ENCODE data around the gene PELI1.
"Not testable (repeated sequence)": the region's sequence is repeated elsewhere in the genome, so short reads cannot be mapped to it uniquely, and the experiment has no call there.

PELI1 gene

DNA sequence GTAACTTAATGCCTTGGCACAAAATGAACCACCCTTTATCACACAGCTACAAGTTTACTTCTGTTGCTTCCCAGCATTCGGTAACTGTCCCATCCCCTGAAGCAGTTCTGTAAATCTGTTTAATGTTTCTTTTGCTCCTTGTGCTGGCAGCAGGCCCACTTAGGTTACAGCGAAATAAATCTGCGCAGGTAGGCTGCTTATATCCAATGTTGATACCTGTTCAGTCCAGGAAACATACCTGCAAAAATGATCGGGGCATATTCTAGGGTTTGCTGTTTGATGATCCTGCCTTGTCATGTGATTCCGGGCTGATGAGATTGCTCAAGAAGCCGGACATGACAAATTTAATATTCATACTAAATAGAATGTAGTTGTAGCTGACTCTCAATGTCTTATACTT, 23.3 kb downstream of the PELI1 start:
- no peak for DNase-seq

DNA sequence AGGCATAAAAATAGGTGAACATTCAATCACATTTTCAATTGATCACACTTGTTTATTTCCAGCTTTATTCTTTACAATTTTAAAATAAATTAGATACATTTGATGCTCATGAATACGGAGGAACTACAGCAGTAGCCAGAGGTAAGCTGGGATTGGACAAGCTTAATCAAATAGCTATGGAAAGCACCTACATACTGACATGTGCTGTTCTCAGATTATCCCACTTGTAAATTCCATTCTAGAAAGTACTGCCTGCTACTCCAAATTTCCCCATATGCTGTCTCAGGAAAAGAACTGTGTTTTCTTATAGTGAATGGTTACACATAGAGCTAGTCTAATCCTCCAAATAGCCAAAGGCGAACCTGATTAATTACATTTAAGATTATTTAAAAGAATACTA, 24.2 kb downstream of the PELI1 start:
- DNase-seq = no peak

DNA sequence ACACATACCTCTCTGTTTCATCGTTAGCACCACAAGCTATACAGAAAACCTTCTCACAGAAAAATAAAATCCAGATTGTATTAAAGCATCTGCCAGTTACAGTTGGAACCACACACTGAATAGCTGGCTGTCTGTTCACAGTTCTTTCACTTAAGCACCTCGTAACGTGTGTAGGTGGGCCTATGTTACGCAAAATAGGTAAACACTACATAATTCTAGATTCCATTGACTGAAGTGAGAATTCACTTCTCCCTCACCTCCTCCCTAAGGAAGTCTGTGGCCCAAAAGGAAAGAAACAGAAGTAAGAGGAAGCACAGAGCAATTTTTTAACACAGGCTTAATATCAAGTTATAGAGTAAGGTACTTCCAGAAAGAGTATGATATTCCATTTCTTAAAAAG, 24.9 kb downstream of the PELI1 start:
- DNase-seq = no peak

DNA sequence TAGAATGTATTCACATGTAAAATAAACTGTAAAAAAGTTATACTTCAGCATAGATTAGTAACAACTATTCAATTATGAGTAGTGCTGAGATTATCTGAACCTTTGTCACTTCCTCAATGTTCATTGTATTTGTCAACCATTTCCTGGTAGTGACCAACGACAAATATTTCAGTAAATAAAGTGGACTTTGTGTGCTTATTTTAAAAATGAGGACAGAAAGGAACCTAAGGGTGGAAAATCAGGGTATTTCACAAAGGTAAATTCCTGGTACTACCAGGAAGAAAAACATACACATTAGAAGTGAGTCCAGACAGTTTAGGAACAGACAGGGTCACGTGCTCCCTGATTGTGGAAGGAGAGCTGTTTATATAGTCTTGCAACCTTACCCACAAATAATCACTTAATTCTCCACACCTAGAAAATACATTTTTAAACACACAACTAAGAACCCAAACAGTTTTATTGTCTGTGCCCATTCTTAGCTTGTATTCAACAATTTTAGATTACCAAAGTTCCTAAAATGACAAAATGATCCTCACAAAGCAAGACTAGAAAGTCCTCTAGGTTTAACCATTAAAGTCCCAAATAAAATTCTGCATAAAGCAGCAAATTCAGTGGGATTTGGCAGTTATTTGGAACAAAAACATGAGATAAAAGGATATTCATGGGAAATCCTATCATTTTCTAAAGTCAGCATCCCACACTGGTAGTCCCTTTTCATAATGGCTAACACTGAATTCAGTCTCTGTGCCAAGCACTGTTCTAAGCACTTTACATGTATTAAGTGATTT, 28.2 kb downstream of the PELI1 start:
- DNase-seq = no peak

DNA sequence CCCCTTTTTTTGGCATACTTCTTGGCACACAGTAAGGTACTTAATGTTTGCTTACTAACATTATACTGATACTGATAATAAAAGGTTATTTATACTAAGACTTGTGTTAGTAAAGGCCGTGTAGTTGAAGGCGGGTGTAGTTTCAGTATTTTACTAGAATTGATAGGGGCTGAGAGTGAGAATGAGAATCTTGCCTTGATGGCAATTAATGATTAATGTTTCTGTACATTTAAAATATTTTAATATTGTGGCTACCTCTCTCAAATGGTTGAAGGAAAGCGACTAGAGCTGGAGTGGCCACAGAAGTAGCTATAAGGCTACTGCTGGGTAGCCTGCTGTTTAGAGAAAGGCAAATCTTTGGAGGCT, 29.3 kb downstream of the PELI1 start:
- no peak for DNase-seq

DNA sequence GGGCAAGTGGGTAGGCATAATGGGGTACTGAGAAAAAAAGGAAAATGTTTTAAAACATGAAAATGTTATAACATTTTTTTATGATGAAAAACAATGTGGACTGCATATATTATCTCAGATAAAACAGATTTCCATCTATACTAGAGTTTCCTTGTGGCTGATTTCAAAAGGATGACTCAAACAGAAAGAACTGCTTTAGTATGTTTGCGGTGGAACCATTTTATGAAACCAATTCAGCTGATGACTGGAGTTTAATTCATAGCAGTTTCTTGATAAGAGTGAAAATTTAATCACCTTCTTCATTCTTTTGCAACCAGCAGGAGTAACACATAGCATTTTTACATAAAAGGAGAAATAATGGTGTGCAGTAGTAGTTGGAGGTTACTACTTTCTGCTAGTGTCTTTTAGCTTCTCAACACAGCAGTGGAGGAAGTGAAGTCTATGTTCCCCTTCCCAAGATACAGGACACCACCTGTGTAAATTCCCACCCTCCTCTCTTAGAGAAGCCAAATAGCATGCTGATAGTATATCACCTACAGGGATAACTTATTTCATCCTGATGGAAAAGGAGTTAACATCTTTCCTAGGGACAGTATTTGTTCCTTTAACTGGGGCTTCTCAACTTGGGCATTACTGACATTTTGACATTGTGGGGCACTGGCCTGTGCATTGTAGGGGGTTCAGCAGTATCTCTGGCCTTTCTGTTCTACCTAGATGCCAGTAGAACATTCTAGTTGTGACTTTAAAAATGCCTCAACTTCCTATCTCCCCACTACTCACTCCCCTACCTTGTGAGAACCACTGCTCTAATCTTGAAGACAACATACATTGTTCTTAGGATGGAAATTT, 29.9 kb downstream of the PELI1 start:
- no peak for DNase-seq

DNA sequence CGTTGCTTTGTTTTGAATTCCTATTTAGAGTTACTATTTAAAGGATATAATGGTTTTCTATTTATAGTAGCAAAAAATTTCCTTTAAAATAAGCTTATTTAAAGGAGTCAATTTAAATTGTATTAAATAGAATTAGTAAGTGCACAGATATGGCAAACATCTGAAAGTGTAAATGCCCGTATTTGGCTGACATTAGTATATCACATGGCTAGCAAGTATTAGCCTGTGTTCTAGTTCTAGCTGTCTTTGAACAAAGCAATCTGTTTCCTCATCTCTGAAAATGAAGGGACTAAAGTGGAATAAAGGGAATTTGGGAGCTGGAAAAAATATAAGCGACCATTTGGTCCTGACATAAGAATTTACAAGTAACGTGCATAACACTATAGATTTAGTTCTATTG, 32.2 kb downstream of the PELI1 start:
- no peak for DNase-seq

DNA sequence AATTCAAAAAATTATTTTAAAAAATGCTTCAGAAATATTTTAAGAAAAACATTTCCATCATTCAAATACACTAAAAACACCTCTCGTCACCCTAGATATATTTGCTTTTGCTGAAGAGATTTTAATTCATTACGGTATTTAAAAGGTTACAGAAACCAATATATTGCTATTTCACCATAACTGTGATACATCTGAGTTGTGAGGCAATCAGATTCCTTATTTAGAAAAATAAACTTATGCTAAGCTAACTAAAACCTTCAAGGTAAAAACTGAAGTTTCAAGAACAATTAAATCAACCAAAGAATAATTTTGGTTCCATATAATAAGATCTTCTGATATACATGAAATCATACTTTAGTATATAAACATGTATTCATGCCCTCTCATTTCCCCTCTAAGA, 32.8 kb downstream of the PELI1 start:
- no peak for DNase-seq

DNA sequence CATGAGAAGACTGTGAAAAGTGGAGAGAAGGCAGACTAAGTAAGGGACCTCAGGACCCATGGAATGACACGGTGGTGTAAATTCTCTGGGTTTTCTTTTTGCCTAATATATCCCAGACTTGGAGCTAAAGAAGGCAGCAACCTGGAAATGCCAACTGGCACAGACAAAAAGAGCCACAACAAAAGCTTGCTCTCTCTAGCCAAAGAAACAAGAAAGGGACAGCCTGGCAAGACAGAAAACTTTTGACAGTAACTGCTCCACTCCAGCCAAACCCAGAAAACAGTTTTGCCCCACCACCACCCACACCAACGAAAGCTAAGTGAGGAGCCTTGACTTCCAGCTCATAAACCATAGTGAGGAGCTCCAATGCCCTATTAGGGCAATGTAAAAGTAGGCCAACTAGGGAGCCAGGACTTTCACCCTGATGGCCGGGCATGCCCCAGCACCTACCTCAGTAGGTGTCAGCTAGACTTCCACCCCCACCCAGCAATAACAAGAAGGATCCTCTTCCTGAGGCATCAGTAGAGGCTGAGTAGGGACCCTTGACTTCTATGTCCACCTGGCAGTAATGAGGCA, 35.5 kb downstream of the PELI1 start:
- no peak for DNase-seq

DNA sequence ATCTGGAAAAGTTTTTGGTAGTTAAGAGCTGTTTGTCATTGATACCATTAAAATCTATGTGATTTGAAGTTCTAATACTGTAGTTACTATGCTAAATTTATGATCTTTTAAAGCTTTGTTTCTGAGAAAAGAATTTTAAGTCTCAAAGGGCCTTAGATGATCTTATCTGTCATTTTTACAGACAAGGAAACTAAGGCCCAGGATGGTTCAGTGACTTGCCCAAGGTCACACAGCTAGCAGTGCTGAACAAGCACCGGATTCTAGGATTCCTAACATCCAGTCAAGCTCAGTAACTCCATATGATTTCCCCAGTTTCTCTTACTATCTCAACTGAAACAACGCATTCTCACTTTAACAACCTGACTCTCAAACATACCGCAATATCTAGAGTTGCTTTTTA, 37.7 kb downstream of the PELI1 start:
- no peak for DNase-seq

DNA sequence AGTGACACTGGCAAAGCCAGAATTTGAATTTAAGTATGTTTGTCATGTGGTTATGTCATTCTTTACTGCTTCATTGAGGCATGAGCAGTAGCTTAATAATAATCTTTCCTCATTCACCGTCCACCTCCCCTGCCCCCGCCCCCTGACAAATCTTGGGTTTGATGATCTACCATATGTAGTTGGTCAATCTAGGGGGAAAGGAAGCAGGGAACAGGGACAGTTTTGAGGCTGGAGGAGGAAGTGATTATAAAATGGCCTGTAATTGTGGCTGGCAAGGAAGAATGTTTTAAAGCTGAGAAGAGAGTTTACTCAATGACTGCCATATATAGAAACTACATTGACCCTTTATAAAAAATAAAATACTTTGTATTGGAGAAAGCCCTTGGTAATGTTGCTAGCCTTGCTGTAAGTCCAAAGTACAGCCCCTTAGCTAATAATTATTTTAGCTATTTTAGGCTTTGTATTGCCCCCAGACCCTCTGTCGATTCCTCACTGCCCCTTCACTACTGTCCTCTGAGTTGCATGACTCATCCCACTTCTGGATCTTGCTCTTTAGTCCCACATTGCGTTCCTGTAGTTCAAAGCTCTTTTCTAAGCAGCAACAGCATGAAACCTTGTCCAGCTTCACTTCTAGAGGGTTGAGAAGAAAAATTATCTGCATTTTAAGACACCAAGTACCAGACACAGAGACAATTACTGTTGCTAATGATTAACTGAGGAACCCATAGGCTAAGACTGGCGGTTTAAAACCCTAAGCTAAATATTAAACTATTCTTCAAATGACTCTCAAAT, 38.4 kb downstream of the PELI1 start:
- no peak for DNase-seq

DNA sequence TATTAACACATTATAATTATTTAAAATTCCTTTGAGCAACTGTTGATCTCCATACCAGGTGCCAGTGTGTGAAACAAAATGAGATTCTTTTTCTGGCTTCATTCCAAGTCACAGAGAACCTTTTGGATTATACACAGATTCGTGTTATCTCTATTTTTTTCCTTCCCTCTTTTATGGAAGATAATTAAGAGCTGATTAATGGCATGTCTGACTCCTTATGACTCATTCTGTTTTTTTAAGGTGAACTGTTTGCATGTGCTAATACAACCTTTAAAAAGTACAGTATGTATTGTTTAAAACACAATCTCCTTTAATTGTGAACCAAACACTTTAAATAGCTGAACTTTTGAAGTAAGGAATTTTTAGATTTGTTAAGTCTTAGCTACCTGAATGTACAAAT, 39.3 kb downstream of the PELI1 start:
- DNase-seq = no peak

DNA sequence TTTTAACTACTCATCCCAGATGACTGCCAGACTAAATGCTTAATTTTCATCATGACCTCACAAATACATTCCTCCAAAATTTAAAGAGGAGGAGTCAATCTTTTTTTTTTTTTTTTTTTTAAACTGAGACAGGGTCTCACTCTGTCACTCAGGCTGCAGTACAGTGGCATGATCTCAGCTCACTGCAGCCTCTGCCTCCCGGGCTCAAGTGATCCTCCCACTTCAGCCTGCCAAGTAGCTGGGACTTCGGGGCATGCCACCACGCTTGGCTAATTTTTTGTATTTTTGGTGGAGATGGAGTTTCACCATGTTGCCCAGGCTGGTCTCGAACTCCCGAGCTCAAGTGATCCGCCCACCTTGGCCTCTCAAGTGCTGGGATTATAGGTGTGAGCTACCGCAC, 41.5 kb downstream of the PELI1 start:
- not testable (repeated sequence) for DNase-seq

DNA sequence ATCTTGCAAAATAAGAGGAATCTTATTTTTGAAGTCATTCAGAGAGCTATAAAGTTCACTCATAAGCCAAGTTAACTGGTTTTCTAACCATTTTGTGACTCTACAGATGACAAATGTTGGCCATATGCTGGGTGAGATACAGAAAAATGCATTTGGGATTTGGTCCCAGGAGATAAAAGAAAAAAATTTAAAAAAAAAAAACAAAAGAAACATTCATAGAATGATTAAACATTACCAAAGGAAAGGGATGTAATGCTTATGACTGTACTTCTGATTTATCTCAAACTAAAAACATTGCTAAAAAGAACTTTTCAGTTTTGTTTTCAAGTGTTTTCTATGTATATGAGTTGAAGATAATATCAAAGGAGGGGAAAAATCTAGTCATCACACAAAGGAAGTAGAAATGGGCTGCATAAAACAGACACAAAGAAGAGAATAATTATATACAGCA, 43.1 kb downstream of the PELI1 start:
- no peak for DNase-seq

DNA sequence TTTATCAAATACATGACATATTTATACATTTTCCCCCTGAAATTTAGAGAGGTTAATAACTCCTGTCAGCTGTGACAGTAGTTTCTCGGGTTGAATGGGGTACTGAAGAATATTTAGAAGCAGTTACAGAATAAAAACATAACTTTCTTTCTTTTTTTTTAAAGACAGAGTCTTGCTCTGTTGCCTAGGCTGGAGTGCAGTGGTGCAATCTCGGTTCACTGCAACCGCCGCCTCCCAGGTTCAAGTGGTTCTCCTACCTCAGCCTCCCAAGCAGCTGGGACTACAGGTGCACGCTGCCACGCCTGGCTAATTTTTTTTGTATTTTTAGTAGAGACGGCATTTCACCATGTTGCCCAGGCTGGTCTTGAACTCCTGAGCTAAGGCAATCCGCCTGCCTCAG, 43.6 kb downstream of the PELI1 start:
- not testable (repeated sequence) for DNase-seq

DNA sequence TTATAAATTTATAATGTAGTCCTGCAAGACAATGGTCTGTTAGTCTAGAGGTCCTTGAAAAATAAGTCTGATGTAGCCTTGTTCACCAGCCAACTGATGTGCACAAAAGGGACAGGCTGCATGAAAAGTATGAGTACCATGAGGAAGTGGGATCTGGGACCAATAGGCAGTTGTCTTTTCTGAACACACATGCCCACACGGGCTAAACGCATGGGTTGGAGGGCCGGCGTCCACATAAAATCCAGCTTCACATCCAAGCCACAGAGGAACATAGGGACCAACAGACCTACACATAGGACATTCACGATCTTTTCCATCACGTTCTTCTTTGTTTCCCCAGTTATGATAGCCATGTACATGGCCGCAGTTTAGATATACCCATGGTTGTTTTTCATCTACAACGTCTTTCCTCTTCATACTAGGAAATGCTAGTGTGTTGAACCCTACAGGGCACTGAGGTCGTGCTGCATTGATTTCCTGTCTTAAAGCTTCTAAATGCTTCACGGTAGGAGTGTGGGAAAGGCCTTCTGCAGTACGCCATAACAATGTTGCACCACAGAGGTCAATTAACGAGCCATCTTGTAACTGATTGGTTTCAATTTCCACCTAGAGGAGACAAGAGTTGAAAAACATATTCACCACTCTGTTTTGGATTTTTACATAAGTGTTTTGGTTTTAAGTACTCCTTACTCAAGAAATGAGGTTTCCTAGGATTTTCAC, 49.4 kb downstream of the PELI1 start:
- no peak for DNase-seq

DNA sequence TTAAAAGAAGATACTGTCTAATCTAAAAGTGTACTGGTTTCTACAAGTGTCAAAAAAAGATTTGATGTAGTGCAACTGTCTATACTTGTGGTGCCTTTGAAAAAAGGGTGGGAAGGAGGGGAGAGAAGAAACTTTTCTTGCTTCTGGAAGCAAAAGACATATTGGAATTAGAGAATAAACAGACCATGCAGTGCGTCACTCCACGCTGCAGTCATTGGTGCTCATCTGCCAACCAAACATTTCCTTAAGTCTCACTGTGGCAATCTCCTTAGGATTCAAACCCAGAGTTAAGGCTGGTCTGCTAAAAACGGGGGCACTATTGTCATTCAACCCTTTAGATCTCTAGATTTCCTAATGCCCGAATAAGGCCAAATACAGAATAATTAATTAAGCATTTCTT, 50.9 kb downstream of the PELI1 start:
- DNase-seq = no peak

DNA sequence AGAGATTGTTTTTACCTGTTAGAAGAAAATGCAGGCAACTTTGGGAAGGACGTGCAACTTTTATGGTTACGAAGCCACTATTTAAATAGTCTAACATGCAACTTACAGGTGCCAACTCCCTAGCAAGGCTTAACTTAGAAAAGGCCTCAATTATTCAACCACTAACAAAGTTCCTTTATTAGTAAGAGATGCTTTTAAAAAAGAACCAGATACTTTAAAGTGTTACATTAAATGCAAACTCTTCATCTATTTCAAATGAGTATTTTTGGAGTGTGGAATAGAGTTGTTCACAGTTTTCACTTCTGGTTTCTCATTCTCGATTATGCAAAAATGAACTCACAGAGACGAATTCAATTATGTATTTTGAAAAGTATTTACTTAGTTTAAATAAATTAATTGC, 51.7 kb downstream of the PELI1 start:
- DNase-seq = no peak

DNA sequence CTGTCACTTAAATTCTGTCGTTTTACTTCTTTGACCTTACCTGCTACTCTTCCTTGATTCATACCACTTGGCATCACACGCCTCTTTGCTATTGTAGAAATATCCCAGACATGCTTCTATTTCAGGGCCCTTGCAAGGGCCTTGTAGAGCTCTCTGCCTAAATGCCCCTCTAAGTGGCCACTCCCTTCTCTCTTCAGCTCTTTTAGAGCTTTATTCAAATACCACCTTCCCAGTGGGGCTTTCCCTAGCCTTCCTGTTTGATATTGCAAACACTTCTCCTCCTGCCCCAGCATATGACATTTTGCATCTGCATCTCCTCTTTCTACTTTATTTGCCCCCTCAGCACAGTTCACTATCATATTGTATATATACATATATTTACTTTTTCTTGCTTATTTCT, 54.0 kb downstream of the PELI1 start:
- DNase-seq = no peak

DNA sequence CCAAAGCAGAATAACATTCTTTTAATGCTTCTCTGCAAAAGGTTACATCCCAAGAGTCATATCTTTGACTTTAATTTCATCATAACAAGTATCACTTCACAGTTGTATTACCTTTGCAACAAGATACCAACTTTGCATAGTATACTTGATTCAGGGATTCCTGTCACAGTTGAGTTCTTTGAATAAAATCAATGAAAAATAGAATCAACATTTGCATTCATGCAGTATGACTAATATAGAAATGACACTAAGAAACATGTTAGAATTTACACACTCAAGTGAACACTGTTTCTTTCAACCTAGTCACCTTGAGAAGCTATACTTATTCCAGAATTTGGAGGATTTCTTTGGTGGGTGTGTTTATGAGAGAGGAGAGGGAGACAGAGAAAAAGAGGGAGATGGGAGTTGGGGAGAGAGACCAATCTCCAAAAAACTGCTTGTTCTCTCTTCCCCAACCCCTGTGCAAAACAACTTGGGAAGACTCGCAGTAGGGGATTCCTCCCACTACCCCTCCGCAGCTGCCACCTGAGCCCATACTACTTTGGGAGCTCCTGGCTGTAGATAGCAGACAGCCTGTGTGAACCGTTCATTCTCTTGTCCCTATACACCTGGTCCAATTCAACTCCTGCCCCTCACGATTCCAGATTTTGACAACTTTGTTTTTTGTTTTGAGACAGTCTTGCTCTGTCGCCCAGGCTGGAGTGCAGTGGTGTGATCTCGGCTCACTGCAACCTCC, 57.7 kb downstream of the PELI1 start:
- no peak for DNase-seq

DNA sequence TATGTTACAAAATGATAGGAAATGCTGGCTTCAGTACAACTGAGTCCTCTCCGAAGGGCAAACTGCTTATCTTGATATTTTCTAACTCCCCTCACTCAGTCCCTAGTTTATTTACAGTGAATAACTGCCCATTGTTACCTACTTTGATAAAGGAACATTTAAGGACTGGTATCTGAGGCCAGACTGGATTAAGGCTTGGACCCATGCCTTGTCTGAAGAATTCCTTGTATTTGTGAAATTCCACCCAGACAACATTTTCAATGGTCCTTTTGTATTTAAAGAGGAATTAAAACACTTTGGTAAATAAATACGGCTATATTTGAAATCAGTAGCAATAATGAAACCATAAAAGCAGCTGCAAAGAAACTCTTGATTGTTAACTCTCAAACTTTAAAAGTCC, 58.3 kb downstream of the PELI1 start:
- no peak for DNase-seq

DNA sequence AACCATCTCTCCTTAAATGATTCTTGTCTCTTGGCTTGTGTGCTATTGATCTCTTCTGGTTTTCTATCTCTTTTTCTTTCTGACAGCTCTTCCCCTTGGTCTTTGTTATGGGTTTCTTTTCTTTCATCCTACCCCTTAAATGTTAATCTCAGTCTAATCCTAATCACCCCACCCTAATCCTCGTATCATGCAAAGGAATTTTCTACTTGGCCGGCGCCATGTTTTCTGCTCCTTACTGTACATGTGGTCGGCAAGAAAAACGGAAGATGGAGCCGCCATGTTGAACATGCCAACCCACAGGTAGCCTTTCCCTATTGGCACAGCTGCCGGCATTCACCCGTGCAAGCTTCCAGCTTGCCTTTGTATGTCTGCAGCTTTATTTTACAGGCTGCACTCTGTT, 63.2 kb downstream of the PELI1 start:
- DNase-seq = no peak

Data from Kasumi-1 (cell line).